ENCODE measurements around the gene LRP1B. TPM values are rescaled to one million over a fixed set of nuclear protein-coding genes. Genes with fewer than 3 reads are reported as not detected.

Gene LRP1B
- total RNA-seq, 1 donor from 2014 or later, result 0.54 TPM

DNA sequence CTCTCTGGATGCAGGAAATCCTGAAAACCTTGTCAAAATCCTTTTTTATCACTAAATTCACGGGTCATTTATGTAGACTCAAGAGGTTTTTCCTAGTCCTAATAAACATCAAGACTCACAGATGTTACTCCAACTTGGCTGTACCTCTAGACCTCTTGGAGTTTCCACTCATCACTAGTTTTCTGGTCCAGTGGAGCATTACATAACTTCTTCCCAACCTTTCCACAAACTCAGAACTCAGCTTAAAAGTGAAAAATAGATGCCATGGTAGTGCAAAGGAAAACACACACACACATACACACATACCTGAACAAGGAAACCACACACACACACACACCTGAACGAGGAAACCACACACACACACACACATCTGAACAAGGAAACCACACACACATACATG, 807.2 kb downstream of the LRP1B start:
- no peak for DNase-seq (ENCODE audit: low read depth, low spot score)
- no peaks in the 10 kb centered on the region for H3K36me3 Mint-ChIP-seq (ENCODE audit: low read depth)
- peaks cover under 1% of the 10 kb centered on the region for H3K4me1 Mint-ChIP-seq
- TF ChIP-seq, protein P1, sequence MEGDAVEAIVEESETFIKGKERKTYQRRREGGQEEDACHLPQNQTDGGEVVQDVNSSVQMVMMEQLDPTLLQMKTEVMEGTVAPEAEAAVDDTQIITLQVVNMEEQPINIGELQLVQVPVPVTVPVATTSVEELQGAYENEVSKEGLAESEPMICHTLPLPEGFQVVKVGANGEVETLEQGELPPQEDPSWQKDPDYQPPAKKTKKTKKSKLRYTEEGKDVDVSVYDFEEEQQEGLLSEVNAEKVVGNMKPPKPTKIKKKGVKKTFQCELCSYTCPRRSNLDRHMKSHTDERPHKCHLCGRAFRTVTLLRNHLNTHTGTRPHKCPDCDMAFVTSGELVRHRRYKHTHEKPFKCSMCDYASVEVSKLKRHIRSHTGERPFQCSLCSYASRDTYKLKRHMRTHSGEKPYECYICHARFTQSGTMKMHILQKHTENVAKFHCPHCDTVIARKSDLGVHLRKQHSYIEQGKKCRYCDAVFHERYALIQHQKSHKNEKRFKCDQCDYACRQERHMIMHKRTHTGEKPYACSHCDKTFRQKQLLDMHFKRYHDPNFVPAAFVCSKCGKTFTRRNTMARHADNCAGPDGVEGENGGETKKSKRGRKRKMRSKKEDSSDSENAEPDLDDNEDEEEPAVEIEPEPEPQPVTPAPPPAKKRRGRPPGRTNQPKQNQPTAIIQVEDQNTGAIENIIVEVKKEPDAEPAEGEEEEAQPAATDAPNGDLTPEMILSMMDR (conservative IDR thresholded peaks at IDR 0.05), result no peak
- no peak overlapping the region for H3K4me3 Mint-ChIP-seq
- no peak overlapping the region for H3K27ac Mint-ChIP-seq (ENCODE audit: unreplicated experiment)
- H3K9me3 Mint-ChIP-seq, result no peaks in the 10 kb centered on the region
- H3K27me3 Mint-ChIP-seq (ENCODE audit: low read depth), result no peaks in the 10 kb centered on the region

DNA sequence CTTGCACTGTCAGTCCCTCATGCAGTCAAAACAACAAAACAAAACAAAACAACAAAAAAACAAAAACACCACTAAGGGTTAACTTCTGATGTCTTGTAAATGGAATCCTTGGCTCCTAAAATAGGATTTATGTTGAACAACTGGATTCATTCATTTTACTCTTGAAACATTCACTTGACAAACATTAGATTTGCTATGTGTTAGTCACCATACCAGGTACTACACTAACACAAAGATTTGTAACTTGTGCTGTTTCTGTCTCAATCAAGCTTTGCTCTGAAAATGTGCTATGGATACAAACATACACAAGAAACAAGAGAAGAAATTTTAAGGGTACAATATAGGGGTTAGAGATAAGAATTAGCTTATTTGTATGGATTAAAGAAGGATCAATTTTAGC, 812.8 kb downstream of the LRP1B start:
- DNase-seq (ENCODE audit: low read depth, low spot score), result no peak
- H3K4me3 Mint-ChIP-seq, result no peak overlapping the region
- TF ChIP-seq, protein P1 (conservative IDR thresholded peaks at IDR 0.05), result no peak
- H3K27me3 Mint-ChIP-seq (ENCODE audit: low read depth), result no peaks in the 10 kb centered on the region
- no peak overlapping the region for H3K27ac Mint-ChIP-seq (ENCODE audit: unreplicated experiment)
- peaks cover 2% of the 10 kb centered on the region for H3K9me3 Mint-ChIP-seq
- H3K4me1 Mint-ChIP-seq, result peaks cover 4% of the 10 kb centered on the region
- no peaks in the 10 kb centered on the region for H3K36me3 Mint-ChIP-seq (ENCODE audit: low read depth)

GRCh38 chr2:141316606-141317005, 814.2 kb downstream of the LRP1B start:
- DNase-seq (ENCODE audit: low read depth, low spot score), result no peak
- H3K36me3 Mint-ChIP-seq (ENCODE audit: low read depth), result no peaks in the 10 kb centered on the region
- no peak overlapping the region for H3K4me3 Mint-ChIP-seq
- H3K27me3 Mint-ChIP-seq (ENCODE audit: low read depth), result no peaks in the 10 kb centered on the region
- peaks cover 4% of the 10 kb centered on the region for H3K4me1 Mint-ChIP-seq
- TF ChIP-seq, protein P1 (conservative IDR thresholded peaks at IDR 0.05), result no peak
- H3K9me3 Mint-ChIP-seq, result peaks cover 2% of the 10 kb centered on the region
- no peak overlapping the region for H3K27ac Mint-ChIP-seq (ENCODE audit: unreplicated experiment)

GRCh38 chr2:141316103-141316502, 814.7 kb downstream of the LRP1B start:
- peaks cover 2% of the 10 kb centered on the region for H3K9me3 Mint-ChIP-seq
- DNase-seq (ENCODE audit: low read depth, low spot score), result no peak
- no peaks in the 10 kb centered on the region for H3K27me3 Mint-ChIP-seq (ENCODE audit: low read depth)
- H3K36me3 Mint-ChIP-seq (ENCODE audit: low read depth), result no peaks in the 10 kb centered on the region
- H3K27ac Mint-ChIP-seq (ENCODE audit: unreplicated experiment), result no peak overlapping the region
- TF ChIP-seq, protein P1 (conservative IDR thresholded peaks at IDR 0.05), result no peak
- H3K4me1 Mint-ChIP-seq, result peaks cover 4% of the 10 kb centered on the region
- no peak overlapping the region for H3K4me3 Mint-ChIP-seq

GRCh38 chr2:141313972-141314371, 816.8 kb downstream of the LRP1B start:
- Mint-ChIP-seq H3K36me3 (ENCODE audit: low read depth) (no peaks in the 10 kb centered on the region), H3K4me1 (peaks cover 4% of the 10 kb centered on the region), H3K27me3 (ENCODE audit: low read depth) (no peaks in the 10 kb centered on the region), H3K9me3 (peaks cover 2% of the 10 kb centered on the region), H3K4me3 (no peak overlapping the region), H3K27ac (ENCODE audit: unreplicated experiment) (no peak overlapping the region)
- TF ChIP-seq, protein P1 (conservative IDR thresholded peaks at IDR 0.05), result no peak
- DNase-seq (ENCODE audit: low read depth, low spot score), result no peak

DNA sequence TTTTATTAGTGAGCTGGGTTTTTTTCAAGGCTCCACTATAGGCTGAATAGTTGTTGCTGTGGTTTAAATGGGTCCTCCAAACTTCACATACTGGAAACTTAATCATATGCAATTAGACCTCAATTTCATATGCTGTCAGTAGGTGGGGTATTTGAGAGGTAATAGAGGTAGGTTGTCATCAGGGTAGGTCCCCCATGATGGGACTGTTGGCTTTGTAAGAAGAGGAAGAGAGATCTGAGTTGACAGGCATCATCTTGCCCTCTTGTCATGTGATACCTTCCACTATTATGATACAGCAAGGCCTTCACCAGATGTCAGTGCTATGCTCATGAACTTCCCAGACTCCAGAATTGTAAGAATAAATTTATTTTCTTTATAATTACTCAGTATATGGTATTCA, 819.4 kb downstream of the LRP1B start:
- H3K27me3 Mint-ChIP-seq (ENCODE audit: low read depth), result no peaks in the 10 kb centered on the region
- no peaks in the 10 kb centered on the region for H3K36me3 Mint-ChIP-seq (ENCODE audit: low read depth)
- H3K27ac Mint-ChIP-seq (ENCODE audit: unreplicated experiment), result no peak overlapping the region
- H3K4me1 Mint-ChIP-seq, result no peaks in the 10 kb centered on the region
- TF ChIP-seq, protein P1 (conservative IDR thresholded peaks at IDR 0.05), result no peak
- H3K9me3 Mint-ChIP-seq, result peaks cover 2% of the 10 kb centered on the region
- DNase-seq (ENCODE audit: low read depth, low spot score), result no peak
- H3K4me3 Mint-ChIP-seq, result no peak overlapping the region

Data from neural crest cell (in vitro differentiated cells).